ENCODE measurements around the gene BPIFB1.

DNA sequence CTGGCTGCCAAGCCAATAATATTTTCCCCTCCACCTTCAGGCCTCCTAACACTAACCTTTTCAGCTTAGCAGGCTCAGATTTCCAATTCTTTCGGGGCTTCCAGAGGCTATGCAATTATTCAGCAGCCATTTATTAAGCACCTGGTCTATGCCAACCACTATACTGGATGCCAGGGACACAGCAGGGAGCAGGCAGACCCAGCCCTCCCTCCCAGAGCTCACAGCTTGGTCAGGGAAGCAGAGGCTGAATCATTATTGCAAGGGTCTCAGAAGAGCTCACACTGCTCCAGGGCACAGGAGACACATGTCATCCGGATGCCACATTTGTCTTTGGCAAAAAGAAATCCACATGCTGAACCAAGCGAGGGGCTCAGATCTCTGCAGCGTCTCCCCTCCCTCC is 1.3 kb downstream of the BPIFB1 start:
- TF ChIP-seq, protein P1, sequence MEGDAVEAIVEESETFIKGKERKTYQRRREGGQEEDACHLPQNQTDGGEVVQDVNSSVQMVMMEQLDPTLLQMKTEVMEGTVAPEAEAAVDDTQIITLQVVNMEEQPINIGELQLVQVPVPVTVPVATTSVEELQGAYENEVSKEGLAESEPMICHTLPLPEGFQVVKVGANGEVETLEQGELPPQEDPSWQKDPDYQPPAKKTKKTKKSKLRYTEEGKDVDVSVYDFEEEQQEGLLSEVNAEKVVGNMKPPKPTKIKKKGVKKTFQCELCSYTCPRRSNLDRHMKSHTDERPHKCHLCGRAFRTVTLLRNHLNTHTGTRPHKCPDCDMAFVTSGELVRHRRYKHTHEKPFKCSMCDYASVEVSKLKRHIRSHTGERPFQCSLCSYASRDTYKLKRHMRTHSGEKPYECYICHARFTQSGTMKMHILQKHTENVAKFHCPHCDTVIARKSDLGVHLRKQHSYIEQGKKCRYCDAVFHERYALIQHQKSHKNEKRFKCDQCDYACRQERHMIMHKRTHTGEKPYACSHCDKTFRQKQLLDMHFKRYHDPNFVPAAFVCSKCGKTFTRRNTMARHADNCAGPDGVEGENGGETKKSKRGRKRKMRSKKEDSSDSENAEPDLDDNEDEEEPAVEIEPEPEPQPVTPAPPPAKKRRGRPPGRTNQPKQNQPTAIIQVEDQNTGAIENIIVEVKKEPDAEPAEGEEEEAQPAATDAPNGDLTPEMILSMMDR (IDR thresholded peaks at IDR 0.05) = no peak
- no peak for TF ChIP-seq POLR2A (IDR thresholded peaks at IDR 0.05; ENCODE audit: low read depth)
- no peak for TF ChIP-seq POLR2AphosphoS5 (IDR thresholded peaks at IDR 0.05)

Data from esophagus muscularis mucosa (tissue), 3 donors.